CD4-positive, alpha-beta T cell treated with Interferon alpha-2 for 1 hour (primary cell): ENCODE measurements around the gene JDP2.

Experiments used
- DNase-seq, 2 donors: peaks; one replicate each; pipeline ENCODE4 v3.0.0-alpha.2; 2020 to 2022

JDP2 gene

DNA sequence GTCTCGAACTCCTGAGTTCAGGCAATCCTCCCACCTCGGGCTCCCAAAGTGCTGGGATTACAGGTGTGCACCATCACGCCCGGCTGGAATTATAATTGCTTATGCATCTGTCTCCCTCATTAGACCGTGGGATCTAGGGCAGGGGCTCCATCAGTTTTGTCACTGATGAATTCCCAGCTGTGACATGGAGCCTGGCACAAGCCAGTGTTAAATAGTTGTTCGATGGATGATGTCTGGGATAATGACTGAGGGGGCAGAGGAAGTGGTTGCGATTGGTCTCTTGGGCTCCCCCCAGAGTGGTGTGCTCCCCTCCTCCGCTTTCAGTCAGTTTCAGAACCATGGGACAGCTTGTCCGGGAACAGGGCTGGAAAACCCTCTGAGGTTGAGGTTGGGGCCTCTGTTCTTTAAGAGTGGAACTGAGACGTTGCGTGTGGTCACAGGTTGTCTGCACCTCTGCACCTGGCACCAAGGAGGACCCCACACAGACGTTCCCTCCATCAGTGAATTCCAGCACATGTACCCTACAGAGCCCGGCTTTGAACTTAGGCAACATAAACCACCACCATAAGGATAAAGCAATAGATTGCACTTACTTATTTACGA lies 63.7 kb downstream of the JDP2 start:
- no peak for DNase-seq

DNA sequence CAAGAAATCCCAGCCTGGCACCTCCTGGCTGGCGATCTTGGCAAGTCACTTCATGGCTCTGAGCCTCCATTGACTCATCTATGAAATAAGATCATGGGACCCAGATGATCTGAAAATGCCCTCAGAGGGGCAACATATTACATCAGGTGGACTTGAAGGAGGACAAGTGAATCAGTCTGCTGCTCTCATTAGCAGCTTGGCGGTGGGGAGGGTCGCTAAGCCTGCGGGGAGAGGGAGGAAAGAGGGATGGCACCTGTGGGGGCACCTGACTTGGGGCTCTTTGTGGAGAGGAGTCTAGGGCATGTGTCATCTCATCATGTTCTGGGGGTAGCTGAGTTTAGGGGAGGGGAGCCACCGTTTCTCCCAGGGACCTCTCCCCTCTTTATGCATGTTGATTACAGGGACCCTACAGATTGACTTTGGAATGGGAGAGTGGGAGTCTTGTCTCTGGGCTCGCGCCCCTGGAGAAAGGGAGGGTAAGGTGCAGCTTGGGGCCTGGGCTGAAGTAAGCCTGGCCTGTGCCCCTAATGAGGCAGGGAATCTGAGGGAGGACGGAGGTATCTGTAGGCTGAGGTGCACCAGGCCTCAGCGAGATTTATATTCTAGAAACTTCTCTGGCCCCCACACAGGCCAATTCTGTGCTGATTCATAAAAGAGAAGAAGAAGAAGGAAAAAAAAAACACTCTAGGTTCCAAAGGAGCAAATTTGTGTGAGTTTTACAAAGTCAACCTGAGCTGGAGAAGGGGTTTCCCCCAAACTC lies 65.2 kb downstream of the JDP2 start:
- no peak for DNase-seq

DNA sequence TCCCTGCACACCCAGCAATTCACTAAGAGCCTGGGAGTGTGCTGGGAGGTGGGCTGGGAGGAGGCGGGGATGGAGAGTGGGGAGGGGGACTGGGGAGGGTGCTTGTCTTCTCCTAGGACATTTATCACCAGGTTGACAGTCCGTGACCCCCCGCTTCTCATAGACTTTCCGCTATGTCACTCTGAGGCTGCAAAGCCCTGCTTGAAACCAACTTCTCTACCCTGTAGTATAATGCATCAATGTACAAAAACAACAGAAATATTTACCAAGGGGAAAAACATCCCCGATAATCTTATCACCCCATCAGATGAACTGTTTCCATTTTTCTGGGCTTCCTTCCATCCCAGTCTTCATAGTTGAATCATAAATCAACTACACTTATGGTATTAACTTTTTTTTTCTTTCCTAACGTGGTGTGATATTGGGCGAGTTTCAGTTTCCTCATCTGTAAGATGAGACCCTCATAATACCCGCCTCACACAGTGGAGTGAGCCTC lies 65.8 kb downstream of the JDP2 start:
- no peak for DNase-seq

GRCh38 chr14:75494896-75495295 lies 67.1 kb downstream of the JDP2 start:
- DNase-seq: no peak

DNA sequence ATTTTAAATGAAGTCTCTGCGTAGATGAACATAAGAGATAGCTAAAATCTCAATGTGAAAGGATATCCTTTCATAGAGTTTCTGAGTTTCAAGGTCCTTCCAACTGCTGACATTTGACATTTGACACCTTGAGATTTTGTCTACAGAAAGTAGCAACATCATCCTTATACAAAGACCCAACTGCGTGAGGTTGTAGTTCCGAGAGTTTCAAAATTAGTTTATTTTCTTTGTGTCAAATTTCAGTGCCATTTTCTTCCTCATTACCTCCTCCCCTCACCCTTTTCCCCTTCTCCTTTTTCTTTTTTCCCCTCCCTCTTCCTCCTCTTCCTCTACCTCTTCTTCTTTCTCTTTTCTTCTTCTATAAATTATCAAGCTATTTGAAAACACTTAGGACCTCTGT lies 67.6 kb downstream of the JDP2 start:
- DNase-seq: no peak

DNA sequence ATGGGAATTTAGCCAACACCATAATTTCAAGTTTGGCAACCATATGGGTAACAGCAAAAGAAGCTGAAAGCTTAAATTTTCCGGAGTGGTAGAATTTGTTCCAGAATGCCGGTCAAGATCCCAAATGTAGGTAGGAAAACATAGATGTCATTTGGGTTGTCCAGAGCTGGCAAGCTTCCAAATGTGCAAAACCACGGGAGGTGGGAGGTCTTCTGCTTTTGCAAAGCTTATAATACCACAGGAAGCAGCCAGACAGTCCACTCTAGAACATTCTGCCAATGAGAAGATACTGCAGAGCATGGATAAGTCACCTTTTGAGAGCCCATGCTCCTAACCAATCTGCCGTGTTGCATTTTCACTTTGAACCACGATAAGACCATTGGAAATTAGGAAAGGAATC lies 68.1 kb downstream of the JDP2 start:
- no peak for DNase-seq

- no peak for DNase-seq
Measured at GRCh38 chr14:75496755-75497154, 68.9 kb downstream of the JDP2 start.

- DNase-seq: peak in 1 of 2 donors; percentile 30
Measured at GRCh38 chr14:75497191-75497590, 69.4 kb downstream of the JDP2 start.

- no peak for DNase-seq
Measured at GRCh38 chr14:75497701-75498100, 69.9 kb downstream of the JDP2 start.

- DNase-seq: no peak
Measured at GRCh38 chr14:75499084-75499875, 71.5 kb downstream of the JDP2 start.

DNA sequence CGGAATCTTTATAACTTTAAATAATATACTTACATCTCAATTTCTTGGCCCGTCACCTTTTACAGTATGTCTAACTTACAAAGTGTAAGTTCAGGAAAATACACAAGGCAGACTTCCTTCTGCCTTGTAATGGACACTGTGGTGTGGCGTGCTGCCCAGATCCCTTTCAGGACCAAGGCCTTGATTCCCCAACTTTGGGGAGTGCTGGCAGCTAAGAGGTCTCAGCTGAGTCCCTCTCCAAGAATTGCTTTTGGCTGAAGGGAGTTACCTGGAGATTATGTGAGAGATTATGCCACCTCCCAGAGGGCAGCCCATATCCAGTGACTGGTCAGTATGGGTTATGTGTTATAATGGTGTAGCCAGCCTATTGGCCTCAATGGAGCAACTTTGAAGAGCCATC lies 73.3 kb downstream of the JDP2 start:
- no peak for DNase-seq

DNA sequence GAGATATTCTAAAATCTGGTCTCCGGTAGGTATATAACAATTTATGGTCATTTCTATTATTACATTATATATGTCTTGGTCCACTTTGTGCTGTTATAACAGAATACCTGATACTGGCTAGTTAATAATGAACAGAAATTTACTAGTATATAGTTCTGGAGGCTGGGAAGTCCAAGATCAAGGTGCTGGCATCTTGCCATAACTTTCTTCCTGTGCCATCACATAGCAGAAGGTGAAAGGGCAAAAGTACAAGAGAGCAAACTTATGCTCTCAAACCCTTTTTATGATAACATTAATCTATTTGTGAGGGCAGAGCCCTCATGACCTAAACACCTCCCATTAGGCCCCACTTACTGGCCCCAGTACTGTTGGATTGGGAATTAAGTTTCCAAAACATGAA lies 76.6 kb downstream of the JDP2 start:
- no peak for DNase-seq

DNA sequence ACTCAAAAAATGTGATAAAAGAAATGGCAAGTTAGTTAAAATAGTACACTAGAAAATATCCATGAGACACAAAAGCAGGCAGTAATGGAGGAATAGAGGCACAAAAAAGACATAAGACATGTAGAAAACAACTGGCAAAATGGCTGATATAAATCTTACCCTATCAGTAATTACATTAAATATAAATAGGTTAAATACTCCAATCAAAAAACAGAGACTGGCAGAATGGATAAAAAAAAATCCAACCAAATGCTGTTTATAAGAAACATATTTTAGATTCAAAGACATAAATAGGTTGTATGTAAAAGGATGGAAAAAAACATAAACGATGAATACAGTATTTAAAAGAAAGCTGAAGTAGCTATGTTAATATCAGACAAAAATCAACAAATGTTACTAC lies 79.1 kb downstream of the JDP2 start:
- DNase-seq: no peak

DNA sequence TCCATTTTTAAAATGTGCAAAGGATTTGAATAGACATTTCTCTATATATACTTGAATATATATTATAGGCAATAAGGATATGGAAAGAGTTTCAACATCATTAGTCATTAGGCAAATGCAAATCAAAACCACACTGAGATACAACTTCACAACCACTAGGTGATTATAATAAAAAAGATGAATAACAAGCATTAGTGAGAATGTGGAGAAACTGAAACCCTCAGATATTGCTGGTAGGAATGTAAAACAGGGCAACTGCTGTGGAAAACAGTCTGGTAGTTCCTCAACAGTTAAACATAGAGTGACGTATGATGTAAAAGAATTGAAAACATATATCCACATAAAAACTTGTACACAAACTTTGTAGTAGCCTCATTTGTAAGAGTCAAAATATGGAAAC lies 82.7 kb downstream of the JDP2 start:
- no peak for DNase-seq

DNA sequence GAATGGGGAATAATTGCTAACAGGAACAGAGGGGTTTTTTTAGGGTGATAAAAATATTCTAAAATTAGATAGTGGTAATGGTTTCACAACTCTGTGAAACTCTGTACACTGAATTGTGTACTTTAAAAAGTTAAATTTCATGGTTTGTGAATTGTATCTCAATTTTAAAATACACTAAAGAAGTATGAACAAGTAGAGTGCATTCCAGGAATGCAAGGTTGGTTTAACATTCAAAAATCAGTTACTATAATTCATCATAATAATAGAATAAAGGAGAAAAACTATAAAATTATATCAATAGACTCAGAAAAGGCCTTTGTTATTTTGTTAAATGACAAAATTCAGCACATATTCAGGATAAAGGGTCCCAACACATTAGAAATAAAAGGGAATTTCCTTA lies 83.4 kb downstream of the JDP2 start:
- DNase-seq: no peak

- peak; percentile 43 to 76 for DNase-seq
Measured at GRCh38 chr14:75513911-75514672, 86.3 kb downstream of the JDP2 start.

DNA sequence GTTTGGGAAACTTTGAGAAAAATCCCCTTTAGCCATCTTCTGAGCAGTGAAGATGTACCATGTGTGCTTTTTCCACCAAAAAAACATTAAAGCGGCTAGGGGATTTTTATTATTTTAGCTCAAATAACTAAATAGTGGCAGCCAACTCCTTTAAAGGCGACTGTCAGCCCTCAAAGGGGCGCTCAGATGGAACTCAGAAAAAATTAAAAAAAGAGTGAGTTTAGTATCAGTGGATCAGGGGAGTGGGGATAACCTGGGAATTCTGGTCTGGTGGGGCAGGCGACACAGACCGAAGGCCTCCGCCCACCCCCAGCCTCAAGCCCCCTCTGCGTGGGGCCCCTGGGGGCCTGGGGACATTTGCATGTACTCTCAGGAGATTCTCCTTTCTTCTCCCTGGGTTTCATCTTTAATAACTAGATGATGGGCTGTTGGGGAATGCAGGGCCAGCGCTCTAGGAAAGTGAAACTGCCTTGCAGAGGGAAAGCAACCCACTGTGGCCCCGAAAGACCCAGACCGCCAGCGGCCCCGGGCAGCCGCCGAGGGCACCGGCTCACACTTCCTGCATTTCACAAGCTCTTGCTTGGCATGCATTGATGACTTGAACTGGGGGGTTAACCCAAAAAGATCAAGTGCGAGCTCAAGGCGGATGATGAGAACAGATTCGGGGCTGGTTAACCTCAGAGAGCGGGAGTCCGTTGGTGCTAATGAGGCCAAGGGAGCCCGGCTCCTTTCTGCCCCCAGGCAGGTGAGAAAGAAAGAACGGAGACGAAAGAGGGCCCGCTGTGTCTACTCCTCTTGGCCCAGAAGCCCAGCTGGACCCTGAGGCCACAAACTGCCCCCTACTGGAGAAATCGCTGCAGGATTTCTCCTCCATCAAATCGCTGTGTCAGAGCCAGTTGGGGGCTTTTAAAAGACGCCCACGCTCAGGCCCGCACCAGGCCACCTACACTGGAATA lies 87.1 kb downstream of the JDP2 start:
- DNase-seq: peak; percentile 61 to 79

GRCh38 chr14:75515629-75515996 lies 87.8 kb downstream of the JDP2 start:
- DNase-seq: peak; percentile 23 to 51

DNA sequence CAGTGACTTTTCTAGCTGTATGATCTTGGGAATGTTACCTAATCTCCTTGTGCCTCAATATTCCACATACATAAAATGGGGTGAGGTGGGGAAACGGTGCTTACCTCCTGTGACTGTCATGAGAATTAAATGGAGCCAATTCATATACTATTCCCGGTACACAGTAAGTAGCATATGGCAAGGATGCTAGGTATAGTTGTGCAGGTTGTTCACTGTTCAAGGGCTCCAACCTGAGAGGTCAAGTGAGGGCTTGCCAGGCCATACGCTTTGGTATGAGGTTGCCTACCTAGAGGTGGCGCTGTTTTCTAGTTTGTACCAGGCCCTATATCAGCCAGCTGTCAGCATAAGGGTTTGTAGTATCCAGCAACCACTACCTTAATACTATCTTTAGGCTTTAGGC lies 90.8 kb downstream of the JDP2 start:
- peak; percentile 49 to 69 for DNase-seq

GRCh38 chr14:75519394-75519793 lies 91.6 kb downstream of the JDP2 start:
- no peak for DNase-seq

- DNase-seq: no peak
Measured at GRCh38 chr14:75519826-75520728, 92.3 kb downstream of the JDP2 start.
